IMR-90 (cell line): ENCODE data around the gene DUSP6. TPM values are rescaled to one million over a fixed set of nuclear protein-coding genes. Genes with fewer than 3 reads are reported as not detected.

Experiments
- ATAC-seq: fragments of 200-7000 bp; cut with Tn5 transposase; 2 replicates; pipeline ENCODE4 v1.9.1; 2020; ENCODE audit warnings: low read depth, mild to moderate bottlenecking, moderate library complexity
- Bru-seq: library from RNA; stranded (reverse); fragments of 400-500 nt; gene quantifications from one replicate; lab custom pipeline; 2021; lab: Mats Ljungman, UMichigan
- BruChase-seq, 2 experiments: library from RNA; stranded (reverse); fragments of 400-500 nt; gene quantifications; one replicate each; lab custom pipeline; 2021; lab: Mats Ljungman, UMichigan
- BruUV-seq: library from RNA; stranded (reverse); fragments of 400-500 nt; replicated peaks from 2 replicates; lab custom pipeline; 2021; lab: Mats Ljungman, UMichigan
- CTCF ChIA-PET: fragments of 300-600 bp; formaldehyde crosslinking; extraction: SDS; loops from one replicate; lab custom pipeline; 2021; ENCODE audit warnings: antibody characterized with exemption; lab: Yijun Ruan, JAX
- POLR2A ChIA-PET: fragments of 300-600 bp; sonication (Branson Sonifier 250); formaldehyde crosslinking; loops from one replicate; lab custom pipeline; 2022; ENCODE audit warnings: antibody characterized with exemption; ENCODE audit not compliant: unreplicated experiment; lab: Charles Lee
- DNase-seq: peaks from one replicate; pipeline ENCODE4 v3.0.0; 2013
- H2AFZ ChIP-seq: replicated peaks from 2 replicates; pipeline ENCODE3; 2013; ENCODE audit warnings: low read length, mild to moderate bottlenecking; ENCODE audit not compliant: poor library complexity
- H2AK5ac ChIP-seq: 2 replicates; pipeline ENCODE4 v1.6.1; 2013; ENCODE audit warnings: low read depth, low read length, inconsistent platforms
- H2AK9ac ChIP-seq: replicated peaks from 2 replicates; pipeline ENCODE3; 2013; ENCODE audit warnings: mild to moderate bottlenecking, low read depth, low read length, moderate library complexity; ENCODE audit not compliant: poor library complexity
- H2BK120ac ChIP-seq: 2 replicates; pipeline ENCODE4 v1.6.1; 2013; ENCODE audit warnings: low read depth, low read length, inconsistent platforms
- H2BK15ac ChIP-seq: 3 replicates; pipeline ENCODE4 v1.6.1; 2013; ENCODE audit warnings: low read depth, low read length, inconsistent platforms
- H2BK20ac ChIP-seq: 2 replicates; pipeline ENCODE4 v1.6.1; 2013; ENCODE audit warnings: low read depth, mild to moderate bottlenecking, inconsistent platforms, low read length, moderate library complexity
- H2BK5ac ChIP-seq: 2 replicates; pipeline ENCODE4 v1.6.1; 2013; ENCODE audit warnings: mild to moderate bottlenecking, low read depth, low read length, inconsistent platforms; ENCODE audit not compliant: poor library complexity, severe bottlenecking
- H3K14ac ChIP-seq: replicated peaks from 2 replicates; pipeline ENCODE4 v1.6.1; 2013; ENCODE audit warnings: low read depth, low read length, inconsistent platforms
- H3K18ac ChIP-seq: 2 replicates; pipeline ENCODE4 v1.6.1; 2013; ENCODE audit warnings: low read depth, low read length, control low read depth
- H3K23ac ChIP-seq: 2 replicates; pipeline ENCODE4 v1.6.1; 2013; ENCODE audit warnings: low read depth, low read length, inconsistent platforms
- H3K27ac ChIP-seq: 2 replicates; pipeline ENCODE4 v1.5.1; 2013; ENCODE audit warnings: mild to moderate bottlenecking, control low read depth, low read length; ENCODE audit not compliant: insufficient read depth
- H3K27me3 ChIP-seq: 2 replicates; pipeline ENCODE4 v1.6.1; 2013; ENCODE audit warnings: low read length; ENCODE audit not compliant: control insufficient read depth, insufficient read depth
- H3K36me3 ChIP-seq: 2 replicates; pipeline ENCODE4 v1.6.1; 2013; ENCODE audit warnings: low read length, mixed read lengths; ENCODE audit not compliant: control insufficient read depth, insufficient read depth
- H3K4ac ChIP-seq: 2 replicates; pipeline ENCODE4 v1.6.1; 2013; ENCODE audit warnings: low read depth, low read length, inconsistent platforms
- H3K4me1 ChIP-seq: 2 replicates; pipeline ENCODE4 v1.6.1; 2013; ENCODE audit warnings: low read length, mixed read lengths; ENCODE audit not compliant: control insufficient read depth, insufficient read depth
- H3K4me2 ChIP-seq: 2 replicates; pipeline ENCODE4 v1.6.1; 2013; ENCODE audit warnings: low read depth, mild to moderate bottlenecking, control low read depth, low read length, moderate library complexity
- H3K4me3 ChIP-seq: 2 replicates; pipeline ENCODE4 v1.5.1; 2013; ENCODE audit warnings: low read depth, mild to moderate bottlenecking, control low read depth, low read length, moderate library complexity; ENCODE audit not compliant: insufficient read depth
- H3K56ac ChIP-seq: 2 replicates; pipeline ENCODE4 v1.6.1; 2013; ENCODE audit warnings: low read length, inconsistent platforms; ENCODE audit not compliant: insufficient read depth; ENCODE audit errors: extremely low read depth
- H3K79me1 ChIP-seq, 2 experiments: 2 replicates each; pipeline ENCODE4 v1.6.1; 2013; ENCODE audit warnings: low read length in 2 of 2, inconsistent platforms in 1 of 2, low read depth in 1 of 2
- H3K9ac ChIP-seq: 2 replicates; pipeline ENCODE4 v1.6.1; 2013; ENCODE audit warnings: low read depth, low read length, control low read depth
- H3K9me1 ChIP-seq: 2 replicates; pipeline ENCODE4 v1.6.1; 2013; ENCODE audit warnings: low read length, inconsistent platforms; ENCODE audit not compliant: insufficient read depth
- H3K9me3 ChIP-seq: 2 replicates; pipeline ENCODE4 v1.6.1; 2013; ENCODE audit warnings: low read length; ENCODE audit not compliant: control insufficient read depth, insufficient read depth
- H4K20me1 ChIP-seq: 2 replicates; pipeline ENCODE4 v1.6.1; 2013; ENCODE audit warnings: low read length, inconsistent platforms; ENCODE audit not compliant: insufficient read depth
- H4K5ac ChIP-seq: 2 replicates; pipeline ENCODE4 v1.6.1; 2013; ENCODE audit warnings: mild to moderate bottlenecking, low read depth, low read length, control low read depth
- H4K8ac ChIP-seq, 2 experiments: 2 replicates each; pipeline ENCODE4 v1.6.1; 2013; ENCODE audit warnings: low read depth in 2 of 2, low read length in 2 of 2, control low read depth in 1 of 2, inconsistent platforms in 1 of 2
- H4K91ac ChIP-seq: 2 replicates; pipeline ENCODE4 v1.6.1; 2013; ENCODE audit warnings: low read depth, low read length, inconsistent platforms; ENCODE audit not compliant: insufficient read depth
- CEBPB ChIP-seq: IDR thresholded peaks from 2 replicates; pipeline ENCODE4 v1.6.1; 2012; ENCODE audit warnings: low read depth, low read length, improper control_type of control experiment
- CHD1 ChIP-seq: IDR thresholded peaks from 2 replicates; pipeline ENCODE4 v1.6.1; 2012; ENCODE audit warnings: low read depth, low read length, improper control_type of control experiment
- FOS ChIP-seq: fragments of 150-350 bp; IDR thresholded peaks from 2 replicates; pipeline ENCODE4 v1.6.1; 2016; ENCODE audit warnings: low read depth, low read length
- MAZ ChIP-seq: IDR thresholded peaks from 2 replicates; pipeline ENCODE4 v1.6.1; 2012; ENCODE audit warnings: low read depth, mild to moderate bottlenecking, low read length, improper control_type of control experiment, moderate library complexity, borderline replicate concordance
- MXI1 ChIP-seq: IDR thresholded peaks from 2 replicates; pipeline ENCODE4 v1.6.1; 2012; ENCODE audit warnings: low read depth, mild to moderate bottlenecking, low read length, moderate library complexity, borderline replicate concordance
- POLR2A ChIP-seq: IDR thresholded peaks from 2 replicates; pipeline ENCODE4 v1.6.1; 2012; ENCODE audit warnings: mild to moderate bottlenecking, low read depth, low read length
- RCOR1 ChIP-seq: IDR thresholded peaks from 2 replicates; pipeline ENCODE4 v1.6.1; 2012; ENCODE audit warnings: mild to moderate bottlenecking, low read length, improper control_type of control experiment; ENCODE audit not compliant: insufficient replicate concordance
- RFX5 ChIP-seq: IDR thresholded peaks from 2 replicates; pipeline ENCODE4 v1.8.0; 2012; ENCODE audit warnings: low read depth, mild to moderate bottlenecking, low read length, moderate library complexity
- WGBS, 2 experiments: methylation state at CpG; one replicate each; pipeline versions ENCODE4 v1.1.5 to v1.1.7; 2013; ENCODE audit warnings: missing lambda C conversion rate in 2 of 2; ENCODE audit not compliant: insufficient read length in 1 of 2; ENCODE audit errors: extremely low coverage in 2 of 2; 5-methylcytosine and 5-hydroxymethylcytosine counted together
- dilution Hi-C: fragments of 300-500 bp; cut with HindIII; formaldehyde crosslinking; loops from one replicate; pipeline ENCODE4 v1.14.3; 2018; ENCODE audit warnings: low sequenced_read_pairs; ENCODE audit not compliant: unreplicated experiment
- in situ Hi-C: fragments of 300-500 bp; cut with MboI; formaldehyde crosslinking; loops from 3 replicates; pipeline ENCODE4 v1.14.3; 2019; ENCODE audit warnings: low sequenced_read_pairs, inconsistent platforms, mixed read lengths
- intact Hi-C: fragments of 100-400 bp; cut with micrococcal nuclease; formaldehyde crosslinking; loops from 2 replicates; pipeline ENCODE4 v1.10.0; 2022
- long read RNA-seq: library from polyadenylated mRNA; unstranded; transcript quantifications from one replicate; pipeline ENCODE4 v2.0.0, GENCODE V29; 2021; ENCODE audit not compliant: unreplicated experiment
- polyA plus RNA-seq, 3 experiments: library from polyadenylated mRNA; depleted of rRNA; stranded (reverse); fragments of >200 nt; gene quantifications; 2 replicates each; pipeline ENCODE4 v1.2.3, GENCODE V29; 2012; ENCODE audit warnings: low replicate concordance in 1 of 3
- total RNA-seq: library from RNA; depleted of rRNA; stranded (reverse); fragments of >200 nt; gene quantifications from 2 replicates; pipeline ENCODE4 v1.2.3, GENCODE V29; 2012; rRNA removed
- TF ChIP-seq, protein P1 (sequence below): conservative IDR thresholded peaks from 2 replicates; pipeline ENCODE4 v1.5.1; 2012; ENCODE audit warnings: mild to moderate bottlenecking, low read depth, low read length, improper control_type of control experiment
- TF ChIP-seq, protein P2 (sequence below): fragments of 150-350 bp; IDR thresholded peaks from 2 replicates; pipeline ENCODE4 v1.6.1; 2016; ENCODE audit warnings: low read depth, mild to moderate bottlenecking, low read length, moderate library complexity, borderline replicate concordance

DUSP6 gene, protein sequence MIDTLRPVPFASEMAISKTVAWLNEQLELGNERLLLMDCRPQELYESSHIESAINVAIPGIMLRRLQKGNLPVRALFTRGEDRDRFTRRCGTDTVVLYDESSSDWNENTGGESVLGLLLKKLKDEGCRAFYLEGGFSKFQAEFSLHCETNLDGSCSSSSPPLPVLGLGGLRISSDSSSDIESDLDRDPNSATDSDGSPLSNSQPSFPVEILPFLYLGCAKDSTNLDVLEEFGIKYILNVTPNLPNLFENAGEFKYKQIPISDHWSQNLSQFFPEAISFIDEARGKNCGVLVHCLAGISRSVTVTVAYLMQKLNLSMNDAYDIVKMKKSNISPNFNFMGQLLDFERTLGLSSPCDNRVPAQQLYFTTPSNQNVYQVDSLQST
- total RNA-seq (70.1 and 78.6 TPM in 2 replicates), polyA plus RNA-seq (2012; rRNA removed) (38.5 and 59.0 TPM in 2 replicates), Bru-seq, nascent RNA (percentile 97 among the genes with signal in this experiment), BruChase-seq, experiment 1, labeled RNA remaining after a 6-hour chase (percentile 44 among the genes with signal in this experiment), BruChase-seq, experiment 2, labeled RNA remaining after a 2-hour chase (percentile 51 among the genes with signal in this experiment)
- polyA plus RNA-seq (2012; cell fraction: cytosol; rRNA removed): 16.4 and 21.0 TPM in 2 replicates
- polyA plus RNA-seq (2012; cell fraction: nucleus; rRNA removed; ENCODE audit: low replicate concordance): 213 and 221 TPM in 2 replicates
- long read RNA-seq, full-length matches to known transcripts: 46 of 52 reads
- long read RNA-seq, partial matches to known transcripts: 1 of 52 reads
- long read RNA-seq, other reads (novel, unspliced or antisense): 5 of 52 reads

DNA sequence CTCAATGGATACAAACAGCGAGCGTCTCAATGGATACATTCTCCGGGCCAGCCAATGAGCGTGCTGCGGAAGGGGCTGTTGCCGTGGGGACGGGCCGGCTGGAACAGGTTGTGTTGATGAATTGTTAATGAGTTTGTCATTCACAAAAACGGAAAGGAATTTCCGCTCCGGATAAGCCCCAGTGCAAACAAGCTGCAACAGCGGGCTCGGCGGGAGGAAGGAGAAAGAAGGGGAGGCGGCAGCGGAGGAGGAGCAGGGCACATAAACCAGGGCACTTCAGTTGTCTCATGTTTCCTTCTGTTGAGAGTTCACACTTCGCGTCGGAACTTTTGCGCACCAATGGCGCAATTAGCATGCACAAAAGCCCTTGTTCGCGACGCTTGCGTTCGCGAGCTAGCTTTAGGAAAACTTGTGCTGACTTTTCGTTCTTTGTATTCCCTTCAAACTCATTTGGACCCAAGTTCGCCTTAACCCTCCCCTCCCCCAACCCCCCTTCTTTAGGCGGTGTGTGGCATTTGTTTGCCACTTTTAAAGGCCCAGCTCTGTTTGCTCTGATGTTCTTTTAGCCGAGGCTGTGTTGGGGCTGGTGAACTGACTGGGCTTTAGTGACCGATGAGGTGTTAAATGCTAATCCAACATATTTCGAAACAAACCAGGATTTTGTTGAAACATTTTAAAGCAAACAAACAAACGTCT, at the start of gene DUSP6:
Gene DUSP6 (minus strand): TSS at position 10 of the 696 bp plus-strand sequence. CDS start 462 bp downstream, outside the sequence.
- no peaks in the 10 kb centered on the region for H3K27me3 ChIP-seq
- H2AK9ac ChIP-seq: peak within 1 kb of the TSS; percentile 98
- H3K4me3 ChIP-seq: peak within 1 kb of the TSS; percentile 91
- H3K9me3 ChIP-seq: no peaks in the 10 kb centered on the region
- H2BK15ac ChIP-seq: peak within 1 kb of the TSS; percentile 96
- H3K4ac ChIP-seq: peak within 1 kb of the TSS; percentile 97
- peak within 1 kb of the TSS; percentile 78 for H3K18ac ChIP-seq
- ChIA-PET CTCF (interaction anchor here (0.7 to 2.9 kb wide), 2 partner anchors 108 to 333 kb away, joined by 4 to 12 read pairs; no protein-coding TSS in a partner anchor), POLR2A (interaction anchor here (0.6 to 5.3 kb wide), 9 partner anchors 76 to 172 kb away, joined by 3 to 54 read pairs (median 5); no protein-coding TSS in a partner anchor)
- H3K79me1 ChIP-seq: peaks cover 23 to 59% of the 10 kb centered on the region in 2 experiments
- H3K4me2 ChIP-seq: peak within 1 kb of the TSS; percentile 78
- ATAC-seq: peak; percentile 73
- no TSS peak for BruUV-seq
- peaks cover 14% of the 10 kb centered on the region for H3K9me1 ChIP-seq
- H4K20me1 ChIP-seq: peaks cover 29% of the 10 kb centered on the region
- peak within 1 kb of the TSS; percentile 90 for H3K27ac ChIP-seq
- intact Hi-C loops: loop anchor here (1.0 to 5.0 kb wide), 8 partner anchors 64 to 333 kb away; partner anchors contain the start of gene GALNT4
- peak within 1 kb of the TSS; percentile 93 for H2AFZ ChIP-seq
- WGBS, 2 experiments: 0% methylated on average over 24 of the region's 34 CpGs; no CpG with 5 or more reads in 1 of the 2 experiments
- DNase-seq: peak; percentile 99
- peak within 1 kb of the TSS; percentile 94 for H4K91ac ChIP-seq
- peaks cover 8% of the 10 kb centered on the region; the same call in 1 of the 2 replicates for H3K4me1 ChIP-seq
- H3K56ac ChIP-seq: peak within 1 kb of the TSS; percentile 96
- H4K5ac ChIP-seq: peak within 1 kb of the TSS; percentile 78
- peak within 1 kb of the TSS; percentile 90 for H3K9ac ChIP-seq
- H2BK20ac ChIP-seq: peak within 1 kb of the TSS; percentile 97
- peak within 1 kb of the TSS; percentile 97 for H2BK120ac ChIP-seq
- H2BK5ac ChIP-seq: peak within 1 kb of the TSS; percentile 88
- dilution Hi-C loops: no loop called here
- peak within 1 kb of the TSS; percentile 85 to 89 for H4K8ac ChIP-seq
- peak within 1 kb of the TSS; percentile 98 for H3K14ac ChIP-seq
- peak within 1 kb of the TSS; percentile 99 for H3K23ac ChIP-seq
- peaks cover 8% of the 10 kb centered on the region for H3K36me3 ChIP-seq
- in situ Hi-C loops: loop anchor here (10.0 kb wide), 1 partner anchor 172 kb away; the partner anchor contains the start of genes GALNT4 and POC1B
- H2AK5ac ChIP-seq: peak within 1 kb of the TSS; percentile 84
- TF ChIP-seq MAZ (peak; percentile 75; the same call in 1 of the 2 replicates), RFX5 (peak; percentile 74), MXI1 (peak; percentile 87), CHD1 (0 out of 2 replicates have a peak, but pooled peaks have one; percentile 22), CEBPB (peak; percentile 66), RCOR1 (peak; percentile 27), POLR2A (no peak), FOS (peak; percentile 54)
- TF ChIP-seq, protein P1, sequence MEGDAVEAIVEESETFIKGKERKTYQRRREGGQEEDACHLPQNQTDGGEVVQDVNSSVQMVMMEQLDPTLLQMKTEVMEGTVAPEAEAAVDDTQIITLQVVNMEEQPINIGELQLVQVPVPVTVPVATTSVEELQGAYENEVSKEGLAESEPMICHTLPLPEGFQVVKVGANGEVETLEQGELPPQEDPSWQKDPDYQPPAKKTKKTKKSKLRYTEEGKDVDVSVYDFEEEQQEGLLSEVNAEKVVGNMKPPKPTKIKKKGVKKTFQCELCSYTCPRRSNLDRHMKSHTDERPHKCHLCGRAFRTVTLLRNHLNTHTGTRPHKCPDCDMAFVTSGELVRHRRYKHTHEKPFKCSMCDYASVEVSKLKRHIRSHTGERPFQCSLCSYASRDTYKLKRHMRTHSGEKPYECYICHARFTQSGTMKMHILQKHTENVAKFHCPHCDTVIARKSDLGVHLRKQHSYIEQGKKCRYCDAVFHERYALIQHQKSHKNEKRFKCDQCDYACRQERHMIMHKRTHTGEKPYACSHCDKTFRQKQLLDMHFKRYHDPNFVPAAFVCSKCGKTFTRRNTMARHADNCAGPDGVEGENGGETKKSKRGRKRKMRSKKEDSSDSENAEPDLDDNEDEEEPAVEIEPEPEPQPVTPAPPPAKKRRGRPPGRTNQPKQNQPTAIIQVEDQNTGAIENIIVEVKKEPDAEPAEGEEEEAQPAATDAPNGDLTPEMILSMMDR: no peak
- TF ChIP-seq, protein P2, sequence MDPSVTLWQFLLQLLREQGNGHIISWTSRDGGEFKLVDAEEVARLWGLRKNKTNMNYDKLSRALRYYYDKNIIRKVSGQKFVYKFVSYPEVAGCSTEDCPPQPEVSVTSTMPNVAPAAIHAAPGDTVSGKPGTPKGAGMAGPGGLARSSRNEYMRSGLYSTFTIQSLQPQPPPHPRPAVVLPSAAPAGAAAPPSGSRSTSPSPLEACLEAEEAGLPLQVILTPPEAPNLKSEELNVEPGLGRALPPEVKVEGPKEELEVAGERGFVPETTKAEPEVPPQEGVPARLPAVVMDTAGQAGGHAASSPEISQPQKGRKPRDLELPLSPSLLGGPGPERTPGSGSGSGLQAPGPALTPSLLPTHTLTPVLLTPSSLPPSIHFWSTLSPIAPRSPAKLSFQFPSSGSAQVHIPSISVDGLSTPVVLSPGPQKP: no peak
